ENCODE results near the gene MYO16. TPM values are rescaled to one million over a fixed set of nuclear protein-coding genes. Genes with fewer than 3 reads are reported as not detected.

The MYO16 gene
- polyA plus RNA-seq, 3 donors from 2014 or later: not detected

GRCh38 chr13:108932196-108932595 is 302.8 kb downstream of the MYO16 start:
- Mint-ChIP-seq H3K27me3 (ENCODE audit: low read depth in 3 of 3) (no peaks in the 10 kb centered on the region), H3K9me3 (peaks cover 0 to 3% (median 0%) of the 10 kb centered on the region in 6 donors)

GRCh38 chr13:108933061-108933460 is 303.6 kb downstream of the MYO16 start:
- H3K9me3 Mint-ChIP-seq: peaks cover 0 to 10% (median 0%) of the 10 kb centered on the region in 6 donors
- no peaks in the 10 kb centered on the region for H3K27me3 Mint-ChIP-seq (ENCODE audit: low read depth in 3 of 3)
- DNase-seq: no peak
- H3K4me3 Mint-ChIP-seq: no peak overlapping the region
- no peaks in the 10 kb centered on the region for H3K36me3 Mint-ChIP-seq
- no peak overlapping the region for H3K27ac Mint-ChIP-seq
- no peaks in the 10 kb centered on the region for H3K4me1 Mint-ChIP-seq

More at GRCh38 chr13:108932196-108932595, 302.8 kb downstream of the MYO16 start:
- no peak overlapping the region for H3K4me3 Mint-ChIP-seq
- no peaks in the 10 kb centered on the region for H3K4me1 Mint-ChIP-seq
- no peaks in the 10 kb centered on the region for H3K36me3 Mint-ChIP-seq
- DNase-seq: no peak
- H3K27ac Mint-ChIP-seq: no peak overlapping the region

GRCh38 chr13:108938155-108938554 is 308.7 kb downstream of the MYO16 start:
- H3K9me3 Mint-ChIP-seq: peaks cover 0 to 10% (median 0%) of the 10 kb centered on the region in 6 donors

GRCh38 chr13:108940121-108940520 is 310.7 kb downstream of the MYO16 start:
- no peak overlapping the region for H3K4me3 Mint-ChIP-seq
- H3K36me3 Mint-ChIP-seq: no peaks in the 10 kb centered on the region
- peaks cover 0 to 10% (median 0%) of the 10 kb centered on the region in 6 donors for H3K9me3 Mint-ChIP-seq
- no peak for DNase-seq
- peaks cover 0 to 2% (median 2%) of the 10 kb centered on the region in 3 donors for H3K27me3 Mint-ChIP-seq (ENCODE audit: low read depth in 3 of 3)
- H3K4me1 Mint-ChIP-seq: no peaks in the 10 kb centered on the region
- H3K27ac Mint-ChIP-seq: no peak overlapping the region

More at GRCh38 chr13:108938155-108938554, 308.7 kb downstream of the MYO16 start:
- DNase-seq: no peak
- Mint-ChIP-seq H3K36me3 (no peaks in the 10 kb centered on the region), H3K4me3 (no peak overlapping the region), H3K27me3 (ENCODE audit: low read depth in 3 of 3) (peaks cover 0 to 2% (median 2%) of the 10 kb centered on the region in 3 donors), H3K4me1 (no peaks in the 10 kb centered on the region), H3K27ac (no peak overlapping the region)

- Mint-ChIP-seq H3K27ac (no peak overlapping the region), H3K36me3 (no peaks in the 10 kb centered on the region), H3K9me3 (no peaks in the 10 kb centered on the region), H3K4me3 (no peak overlapping the region), H3K4me1 (no peaks in the 10 kb centered on the region), H3K27me3 (ENCODE audit: low read depth in 3 of 3) (peaks cover 0 to 5% (median 3%) of the 10 kb centered on the region in 3 donors)
- DNase-seq: no peak
Observed at GRCh38 chr13:108943842-108944241, 314.4 kb downstream of the MYO16 start.

GRCh38 chr13:108944760-108945159 is 315.3 kb downstream of the MYO16 start:
- Mint-ChIP-seq H3K27me3 (ENCODE audit: low read depth in 3 of 3) (peaks cover 0 to 6% (median 2%) of the 10 kb centered on the region in 3 donors), H3K27ac (no peak overlapping the region), H3K4me1 (no peaks in the 10 kb centered on the region), H3K4me3 (no peak overlapping the region), H3K36me3 (no peaks in the 10 kb centered on the region), H3K9me3 (no peaks in the 10 kb centered on the region)
- no peak for DNase-seq

- no peak for DNase-seq
- H3K27ac Mint-ChIP-seq: no peak overlapping the region
- H3K9me3 Mint-ChIP-seq: no peaks in the 10 kb centered on the region
- H3K4me3 Mint-ChIP-seq: no peak overlapping the region
- H3K36me3 Mint-ChIP-seq: no peaks in the 10 kb centered on the region
- no peaks in the 10 kb centered on the region for H3K4me1 Mint-ChIP-seq
- H3K27me3 Mint-ChIP-seq (ENCODE audit: low read depth in 3 of 3): peaks cover 1 to 7% (median 2%) of the 10 kb centered on the region in 3 donors
Observed at GRCh38 chr13:108947551-108948030, 318.2 kb downstream of the MYO16 start.

- Mint-ChIP-seq H3K4me3 (no peak overlapping the region), H3K4me1 (no peaks in the 10 kb centered on the region), H3K27ac (no peak overlapping the region), H3K27me3 (ENCODE audit: low read depth in 3 of 3) (peaks cover 2 to 7% (median 3%) of the 10 kb centered on the region in 3 donors), H3K36me3 (no peaks in the 10 kb centered on the region), H3K9me3 (no peaks in the 10 kb centered on the region)
- DNase-seq: no peak
Observed at GRCh38 chr13:108948251-108948671, 318.9 kb downstream of the MYO16 start.

- Mint-ChIP-seq H3K9me3 (no peaks in the 10 kb centered on the region), H3K27me3 (ENCODE audit: low read depth in 3 of 3) (peaks cover 2 to 8% (median 3%) of the 10 kb centered on the region in 3 donors), H3K4me3 (no peak overlapping the region), H3K27ac (no peak overlapping the region), H3K36me3 (no peaks in the 10 kb centered on the region), H3K4me1 (no peaks in the 10 kb centered on the region)
- DNase-seq: no peak
Observed at GRCh38 chr13:108950333-108951010, 321.1 kb downstream of the MYO16 start.

- Mint-ChIP-seq H3K4me3 (no peak overlapping the region), H3K9me3 (no peaks in the 10 kb centered on the region), H3K4me1 (no peaks in the 10 kb centered on the region), H3K27ac (no peak overlapping the region), H3K27me3 (ENCODE audit: low read depth in 3 of 3) (peaks cover 3 to 6% (median 4%) of the 10 kb centered on the region in 3 donors), H3K36me3 (no peaks in the 10 kb centered on the region)
- no peak for DNase-seq
Observed at GRCh38 chr13:108955741-108956140, 326.3 kb downstream of the MYO16 start.

- H3K27ac Mint-ChIP-seq: no peak overlapping the region
- H3K27me3 Mint-ChIP-seq (ENCODE audit: low read depth in 3 of 3): peaks cover 3 to 6% (median 4%) of the 10 kb centered on the region in 3 donors
- no peaks in the 10 kb centered on the region for H3K9me3 Mint-ChIP-seq
- no peaks in the 10 kb centered on the region for H3K36me3 Mint-ChIP-seq
- no peak for DNase-seq
- no peaks in the 10 kb centered on the region for H3K4me1 Mint-ChIP-seq
- H3K4me3 Mint-ChIP-seq: no peak overlapping the region
Observed at GRCh38 chr13:108957369-108958012, 328.1 kb downstream of the MYO16 start.

GRCh38 chr13:108958013-108958376 is 328.6 kb downstream of the MYO16 start:
- H3K27me3 Mint-ChIP-seq (ENCODE audit: low read depth in 3 of 3): peaks cover 3 to 4% (median 3%) of the 10 kb centered on the region in 3 donors
- H3K4me1 Mint-ChIP-seq: no peaks in the 10 kb centered on the region

GRCh38 chr13:108959234-108959633 is 329.8 kb downstream of the MYO16 start:
- no peaks in the 10 kb centered on the region for H3K4me1 Mint-ChIP-seq
- H3K27me3 Mint-ChIP-seq (ENCODE audit: low read depth in 3 of 3): peaks cover 3 to 4% (median 3%) of the 10 kb centered on the region in 3 donors
- H3K36me3 Mint-ChIP-seq: no peaks in the 10 kb centered on the region
- no peak for DNase-seq
- no peaks in the 10 kb centered on the region for H3K9me3 Mint-ChIP-seq
- no peak overlapping the region for H3K27ac Mint-ChIP-seq
- H3K4me3 Mint-ChIP-seq: no peak overlapping the region

More at GRCh38 chr13:108958013-108958376, 328.6 kb downstream of the MYO16 start:
- Mint-ChIP-seq H3K4me3 (no peak overlapping the region), H3K27ac (no peak overlapping the region), H3K9me3 (no peaks in the 10 kb centered on the region), H3K36me3 (no peaks in the 10 kb centered on the region)
- DNase-seq: no peak

- Mint-ChIP-seq H3K9me3 (no peaks in the 10 kb centered on the region), H3K36me3 (no peaks in the 10 kb centered on the region), H3K4me1 (no peaks in the 10 kb centered on the region), H3K27me3 (ENCODE audit: low read depth in 3 of 3) (peaks cover 3 to 4% (median 3%) of the 10 kb centered on the region in 3 donors), H3K4me3 (no peak overlapping the region), H3K27ac (no peak overlapping the region)
- DNase-seq: no peak
Observed at GRCh38 chr13:108960006-108960405, 330.6 kb downstream of the MYO16 start.
